HG03097 (cell line): ENCODE measurements around the gene BCL2L14.

Experiments used
- ATAC-seq: cut with Tn5 transposase; IDR thresholded peaks from one replicate; pipeline ENCODE4 v1.9.1; 2021; ENCODE audit not compliant: unreplicated experiment, low FRiP score

Gene BCL2L14, protein sequence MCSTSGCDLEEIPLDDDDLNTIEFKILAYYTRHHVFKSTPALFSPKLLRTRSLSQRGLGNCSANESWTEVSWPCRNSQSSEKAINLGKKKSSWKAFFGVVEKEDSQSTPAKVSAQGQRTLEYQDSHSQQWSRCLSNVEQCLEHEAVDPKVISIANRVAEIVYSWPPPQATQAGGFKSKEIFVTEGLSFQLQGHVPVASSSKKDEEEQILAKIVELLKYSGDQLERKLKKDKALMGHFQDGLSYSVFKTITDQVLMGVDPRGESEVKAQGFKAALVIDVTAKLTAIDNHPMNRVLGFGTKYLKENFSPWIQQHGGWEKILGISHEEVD

DNA sequence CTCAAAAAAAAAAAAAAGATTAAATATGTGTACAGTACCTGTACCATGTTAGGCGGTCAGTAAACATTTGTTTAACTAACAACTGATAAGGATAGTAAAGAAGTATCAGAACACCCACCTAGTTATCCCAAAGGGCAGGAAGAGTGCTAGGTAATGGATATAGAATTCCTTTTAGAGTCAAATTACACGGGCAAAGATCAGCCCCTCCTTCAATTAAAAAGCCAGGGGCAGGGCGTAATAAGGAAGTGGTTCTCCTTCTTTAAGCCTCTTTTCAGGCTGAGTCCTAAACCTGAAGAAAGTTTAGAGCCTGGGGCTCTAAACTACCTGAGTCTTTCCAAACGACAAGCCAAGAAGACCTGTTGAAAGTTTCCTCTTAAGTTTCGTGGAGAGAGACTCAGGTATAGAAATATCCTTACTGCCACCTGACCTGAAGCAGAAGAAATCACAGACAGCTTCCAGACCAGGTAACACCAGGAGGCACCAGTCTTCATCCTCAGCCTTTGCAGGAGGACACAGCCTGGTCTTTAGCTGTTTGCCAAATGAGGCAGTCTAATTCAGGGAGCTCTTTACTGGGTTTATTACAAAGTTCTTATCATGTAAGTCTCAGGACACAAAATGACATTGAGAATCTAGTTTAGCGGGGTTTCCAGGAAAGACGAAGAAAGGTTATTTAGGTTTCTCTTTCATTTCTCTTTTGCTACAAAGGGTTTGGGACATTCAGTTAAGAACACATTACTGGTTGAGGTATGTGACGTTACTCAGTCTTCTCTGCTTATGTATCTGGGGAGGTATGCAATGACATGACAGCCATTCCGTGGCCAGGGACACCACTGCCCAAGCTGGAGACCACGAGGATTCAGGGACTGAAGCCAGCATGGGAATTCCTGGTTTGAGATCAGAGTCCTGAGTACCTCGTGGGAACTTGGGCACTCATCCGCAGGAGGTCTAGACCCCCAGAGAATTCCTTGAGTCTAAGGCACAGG is at the start of gene BCL2L14:
Gene BCL2L14, plus strand, starts transcription at position 266 of the 983 bp plus-strand sequence. CDS start 8,367 bp downstream, outside the sequence.
- no peak for ATAC-seq

DNA sequence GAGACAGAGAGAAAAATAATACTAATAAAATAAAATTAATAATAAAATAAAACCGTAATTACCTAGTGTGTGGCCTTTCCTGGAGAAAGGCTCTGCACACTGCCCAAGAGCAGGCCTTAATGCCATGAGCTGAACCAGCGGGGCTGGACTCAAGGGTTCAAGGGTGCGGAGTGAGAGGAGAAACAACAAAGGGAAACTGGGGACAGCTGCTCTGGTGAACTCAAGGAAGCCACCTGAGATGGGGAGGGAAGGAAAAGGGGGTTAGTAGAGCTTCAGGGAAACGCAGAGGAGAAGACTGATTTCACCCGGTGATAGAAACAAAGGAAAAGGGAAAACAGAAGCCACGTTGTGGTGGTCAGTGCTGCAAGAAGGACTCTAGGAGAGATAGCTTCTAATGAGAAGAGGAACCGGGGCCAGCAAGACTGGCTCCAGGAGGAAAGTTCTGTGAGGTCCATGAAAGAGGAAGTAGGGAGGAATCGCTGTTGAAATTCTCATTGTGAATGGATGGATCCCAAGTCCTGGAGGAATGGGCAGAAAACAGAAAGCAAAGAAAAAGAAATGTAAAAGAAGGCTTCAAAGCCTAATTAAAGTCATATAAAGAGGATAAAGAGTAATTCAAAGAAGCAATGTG is 48.3 kb upstream of the BCL2L14 start:
- no peak for ATAC-seq

DNA sequence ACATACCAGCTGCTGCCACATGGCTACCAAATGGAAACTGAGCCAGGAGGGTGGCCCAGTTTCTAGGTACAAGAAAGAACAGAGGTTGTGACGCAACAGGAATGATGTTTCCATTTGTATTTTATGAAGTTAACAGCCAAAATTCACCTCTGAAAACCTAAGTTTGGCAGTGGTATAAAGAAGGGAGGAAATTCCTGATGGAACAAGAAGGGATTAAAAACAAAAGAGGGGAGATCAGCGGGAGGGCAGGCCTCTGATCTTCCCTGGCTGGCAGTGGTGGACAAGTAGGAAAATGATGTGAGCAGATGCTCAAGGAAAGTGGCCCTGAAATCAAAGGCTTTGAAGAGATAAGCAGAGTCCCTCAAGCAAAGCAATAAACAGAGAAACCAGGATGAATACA is 47.3 kb upstream of the BCL2L14 start:
- ATAC-seq, result no peak

GRCh38 chr12:12024911-12025682 is 45.6 kb upstream of the BCL2L14 start:
- peak; percentile 77 for ATAC-seq

- ATAC-seq, result no peak
Measured at GRCh38 chr12:12025799-12026386, 44.8 kb upstream of the BCL2L14 start.

DNA sequence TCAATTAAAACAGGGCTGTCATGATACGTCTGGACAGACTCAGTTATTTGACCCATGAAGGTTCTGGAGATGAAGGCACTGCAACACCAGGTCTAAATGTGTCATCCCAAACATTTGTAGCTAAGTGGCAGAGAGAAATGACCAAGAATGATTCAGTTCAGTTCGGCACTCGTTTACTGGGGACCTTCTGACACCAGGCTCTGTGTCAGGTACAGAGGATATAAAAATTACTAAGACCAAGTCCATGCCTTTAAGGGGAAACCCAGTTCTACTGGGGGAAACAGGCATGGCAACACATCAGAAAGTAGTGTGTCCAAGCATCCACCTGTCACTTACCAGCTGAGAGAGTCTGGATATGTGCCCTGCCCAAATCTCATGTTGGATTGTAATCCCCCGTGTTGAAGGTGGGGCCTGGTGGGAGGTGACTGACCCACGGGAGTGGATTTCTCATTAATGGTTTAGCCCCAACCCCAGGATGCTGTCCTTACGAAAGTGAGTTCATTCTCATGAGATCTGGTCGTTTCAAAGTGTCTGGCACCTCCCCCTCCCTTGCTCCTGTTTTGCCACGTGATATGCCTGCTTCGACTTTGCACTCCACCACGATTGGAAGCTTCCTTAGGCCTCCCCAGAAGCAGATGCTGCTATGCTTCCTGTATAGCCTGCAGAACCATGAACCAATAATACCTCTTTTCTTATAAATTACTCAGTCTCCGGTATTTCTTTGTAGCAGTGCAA is 41.9 kb upstream of the BCL2L14 start:
- no peak for ATAC-seq

GRCh38 chr12:12029653-12030052 is 41.1 kb upstream of the BCL2L14 start:
- ATAC-seq, result no peak

GRCh38 chr12:12032260-12032791 is 38.4 kb upstream of the BCL2L14 start:
- ATAC-seq, result no peak

- ATAC-seq, result no peak
Measured at GRCh38 chr12:12032851-12033797, 37.6 kb upstream of the BCL2L14 start.

GRCh38 chr12:12033824-12034223 is 36.9 kb upstream of the BCL2L14 start:
- ATAC-seq, result no peak

DNA sequence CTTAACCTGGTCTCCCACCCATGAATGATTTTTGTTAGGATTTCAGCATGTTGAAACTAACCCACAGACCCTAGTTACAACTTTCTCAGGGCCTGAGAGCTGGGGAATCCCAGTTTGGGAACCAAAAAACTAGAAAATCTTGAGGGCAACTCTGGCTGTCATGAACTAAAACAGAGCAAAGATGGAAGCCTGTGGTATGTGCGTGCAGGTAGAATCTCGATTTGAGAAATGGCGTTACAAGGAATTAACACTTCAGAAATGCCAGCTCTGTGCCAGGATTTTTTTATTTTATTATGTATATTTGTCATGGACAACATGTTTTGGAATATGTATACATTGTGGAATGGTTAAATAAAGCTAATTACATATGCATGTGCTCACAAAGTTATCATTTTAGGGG is 36.4 kb upstream of the BCL2L14 start:
- no peak for ATAC-seq

DNA sequence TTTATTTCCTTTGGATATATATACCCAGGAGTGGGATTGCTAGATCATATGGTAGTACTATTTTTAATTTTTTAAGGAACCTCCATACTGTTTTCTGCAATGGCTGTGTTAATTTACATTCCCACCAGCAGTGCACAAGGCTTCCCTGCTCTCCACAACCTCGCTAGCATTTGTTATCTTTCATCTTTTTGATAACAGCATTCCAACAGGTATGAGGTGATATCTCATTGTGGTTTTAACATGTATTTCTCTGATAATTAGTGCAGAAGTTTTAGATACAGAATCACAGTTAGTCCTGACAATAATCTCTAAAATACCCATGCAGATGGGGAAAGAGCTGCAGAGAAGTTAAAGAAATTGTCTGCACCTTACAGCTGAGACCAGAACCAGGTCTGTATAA is 35.5 kb upstream of the BCL2L14 start:
- no peak for ATAC-seq

- no peak for ATAC-seq
Measured at GRCh38 chr12:12036901-12037300, 33.8 kb upstream of the BCL2L14 start.

- no peak for ATAC-seq
Measured at GRCh38 chr12:12039897-12040296, 30.8 kb upstream of the BCL2L14 start.

DNA sequence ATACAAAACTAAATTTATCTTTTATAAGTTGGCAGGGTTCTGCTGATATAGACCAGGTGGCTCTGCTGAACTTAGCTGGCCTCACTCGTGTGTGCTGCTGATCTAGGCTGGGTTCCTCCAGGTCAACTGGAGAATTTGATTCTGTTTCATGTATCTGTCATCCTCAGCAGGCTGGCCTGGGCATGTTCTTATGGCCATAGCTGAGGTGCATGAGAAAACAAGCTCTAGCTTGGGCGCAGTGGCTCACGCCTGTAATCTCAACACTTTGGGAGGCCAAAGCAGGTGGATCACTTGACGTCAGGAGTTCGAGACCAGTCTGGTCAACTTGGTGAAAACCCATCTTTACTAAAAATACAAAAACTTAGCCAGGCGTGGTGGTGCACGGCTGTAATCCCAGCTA is 24.3 kb upstream of the BCL2L14 start:
- no peak for ATAC-seq

DNA sequence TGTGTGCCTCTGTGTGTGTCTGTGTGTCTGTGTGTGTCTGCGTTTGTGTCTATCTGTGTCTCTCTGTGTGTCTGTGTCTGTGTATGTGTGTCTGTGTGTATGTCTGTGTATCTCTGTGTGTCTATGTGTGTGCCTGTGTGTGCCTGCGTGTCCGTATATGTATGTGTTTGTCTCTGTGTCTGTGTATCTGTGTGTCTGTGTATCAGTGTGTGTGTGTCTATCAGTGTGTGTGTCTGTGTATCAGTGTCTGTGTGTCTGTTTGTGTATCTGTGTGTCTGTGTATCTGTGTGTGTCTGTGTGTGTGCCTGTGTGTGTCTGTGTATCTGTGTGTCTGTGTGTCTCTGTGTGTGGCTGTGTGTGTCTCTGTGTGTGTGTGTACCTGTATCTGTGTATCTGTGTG is 23.1 kb upstream of the BCL2L14 start:
- no peak for ATAC-seq

- ATAC-seq, result no peak
Measured at GRCh38 chr12:12048266-12048665, 22.5 kb upstream of the BCL2L14 start.

GRCh38 chr12:12048714-12049113 is 22.0 kb upstream of the BCL2L14 start:
- no peak for ATAC-seq
